A673 (cell line): ENCODE measurements around the gene ARHGEF9. TPM values are rescaled to one million over a fixed set of nuclear protein-coding genes. Genes with fewer than 3 reads are reported as not detected.

Experiments
- BruUV-seq: library from RNA; stranded (reverse); fragments of 400-500 nt; replicated peaks from 2 replicates; lab custom pipeline; 2021; lab: Mats Ljungman, UMichigan
- CTCF ChIA-PET: fragments of 300-600 bp; sonication (Branson Sonifier 250); formaldehyde crosslinking; loops from one replicate; lab custom pipeline; 2022; ENCODE audit warnings: antibody characterized with exemption; lab: Charles Lee
- POLR2A ChIA-PET: fragments of 300-600 bp; sonication (Branson Sonifier 250); formaldehyde crosslinking; loops from one replicate; lab custom pipeline; 2022; ENCODE audit warnings: antibody characterized with exemption; ENCODE audit not compliant: low non-redundant PET; lab: Charles Lee
- DNase-seq: peaks from one replicate; pipeline ENCODE4 v3.0.0-alpha.2; 2015; ENCODE audit warnings: low spot score
- H3K27ac ChIP-seq: fragments of 200-600 bp; sonication (generic); 2 replicates; pipeline ENCODE4 v1.5.1; 2016; ENCODE audit warnings: mixed run types, low read depth, mild to moderate bottlenecking, mixed read lengths, antibody characterized with exemption, low read length; ENCODE audit not compliant: poor library complexity, severe bottlenecking
- H3K27me3 ChIP-seq: fragments of 200-600 bp; sonication (generic); replicated peaks from 2 replicates; pipeline ENCODE4 v1.6.1; 2017; ENCODE audit warnings: mixed run types, low read depth, mild to moderate bottlenecking, mixed read lengths, antibody characterized with exemption, low read length; ENCODE audit not compliant: insufficient read depth, poor library complexity
- H3K36me3 ChIP-seq: fragments of 200-600 bp; sonication (generic); 2 replicates; pipeline ENCODE4 v1.6.1; 2016; ENCODE audit warnings: mixed run types, mild to moderate bottlenecking, mixed read lengths, antibody characterized with exemption, low read length; ENCODE audit not compliant: insufficient read depth, poor library complexity, severe bottlenecking
- H3K4me1 ChIP-seq: fragments of 200-600 bp; sonication (generic); 2 replicates; pipeline ENCODE4 v1.6.1; 2017; ENCODE audit warnings: mixed run types, mild to moderate bottlenecking, mixed read lengths, antibody characterized with exemption, low read length; ENCODE audit not compliant: insufficient read depth, poor library complexity, severe bottlenecking
- H3K4me3 ChIP-seq: fragments of 200-600 bp; sonication (generic); 2 replicates; pipeline ENCODE4 v1.5.1; 2016; ENCODE audit warnings: low read depth, mixed run types, mild to moderate bottlenecking, mixed read lengths, low read length; ENCODE audit not compliant: poor library complexity, severe bottlenecking
- H3K9me3 ChIP-seq: fragments of 200-600 bp; sonication (generic); 2 replicates; pipeline ENCODE4 v1.6.1; 2016; ENCODE audit warnings: mixed run types, low read depth, mild to moderate bottlenecking, mixed read lengths, antibody characterized with exemption, low read length; ENCODE audit not compliant: poor library complexity, severe bottlenecking
- EZH2 ChIP-seq: fragments of 200-600 bp; sonication (generic); IDR thresholded peaks from 2 replicates; pipeline ENCODE4 v1.6.1; 2017; ENCODE audit warnings: borderline replicate concordance, low read depth, mild to moderate bottlenecking, mixed read lengths, antibody characterized with exemption, low read length; ENCODE audit not compliant: poor library complexity, severe bottlenecking
- intact Hi-C: fragments of 100-400 bp; cut with micrococcal nuclease; formaldehyde crosslinking; loops from one replicate; pipeline ENCODE4 v1.10.0; 2022; ENCODE audit not compliant: unreplicated experiment
- total RNA-seq: library from RNA; stranded (reverse); gene quantifications from 2 replicates; pipeline ENCODE4 v1.2.3, GENCODE V29; 2021
- TF ChIP-seq, protein P1 (sequence below): fragments of 300-800, 200-600 bp; sonication (generic); conservative IDR thresholded peaks from 2 replicates; pipeline ENCODE4 v1.5.1; 2017; ENCODE audit warnings: low read depth, mild to moderate bottlenecking, antibody characterized with exemption, low read length, moderate library complexity, mixed read lengths

The ARHGEF9 gene
- total RNA-seq, 1 experiment from 2014 or later: 10.3 TPM

DNA sequence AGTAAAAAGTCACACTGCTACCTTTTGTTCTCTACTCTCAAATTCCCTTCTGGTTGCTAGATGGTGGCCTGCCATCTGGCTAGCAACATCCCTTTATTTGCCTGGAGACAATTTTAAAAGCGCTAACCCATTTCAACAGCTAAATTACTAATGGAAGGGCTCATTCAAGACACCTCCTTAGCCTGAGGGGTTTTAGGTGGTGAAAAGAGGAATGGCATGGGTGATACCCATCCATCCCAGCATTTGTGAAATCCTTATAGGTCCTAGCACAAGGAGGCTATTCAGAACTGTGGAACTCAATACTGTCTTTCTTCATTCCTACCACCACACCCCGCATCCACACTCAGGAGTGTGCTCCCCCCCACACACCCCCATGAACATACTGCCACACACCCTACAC is 33.5 kb downstream of the ARHGEF9 start:
- ChIA-PET CTCF (no interaction called here), POLR2A (no interaction called here)
- H3K27ac ChIP-seq: no peak overlapping the region
- no peaks in the 10 kb centered on the region for H3K27me3 ChIP-seq
- no peaks in the 10 kb centered on the region for H3K4me1 ChIP-seq
- intact Hi-C loops: no loop called here
- DNase-seq: no peak
- BruUV-seq: no TSS peak
- no peaks in the 10 kb centered on the region for H3K9me3 ChIP-seq
- TF ChIP-seq, protein P1, sequence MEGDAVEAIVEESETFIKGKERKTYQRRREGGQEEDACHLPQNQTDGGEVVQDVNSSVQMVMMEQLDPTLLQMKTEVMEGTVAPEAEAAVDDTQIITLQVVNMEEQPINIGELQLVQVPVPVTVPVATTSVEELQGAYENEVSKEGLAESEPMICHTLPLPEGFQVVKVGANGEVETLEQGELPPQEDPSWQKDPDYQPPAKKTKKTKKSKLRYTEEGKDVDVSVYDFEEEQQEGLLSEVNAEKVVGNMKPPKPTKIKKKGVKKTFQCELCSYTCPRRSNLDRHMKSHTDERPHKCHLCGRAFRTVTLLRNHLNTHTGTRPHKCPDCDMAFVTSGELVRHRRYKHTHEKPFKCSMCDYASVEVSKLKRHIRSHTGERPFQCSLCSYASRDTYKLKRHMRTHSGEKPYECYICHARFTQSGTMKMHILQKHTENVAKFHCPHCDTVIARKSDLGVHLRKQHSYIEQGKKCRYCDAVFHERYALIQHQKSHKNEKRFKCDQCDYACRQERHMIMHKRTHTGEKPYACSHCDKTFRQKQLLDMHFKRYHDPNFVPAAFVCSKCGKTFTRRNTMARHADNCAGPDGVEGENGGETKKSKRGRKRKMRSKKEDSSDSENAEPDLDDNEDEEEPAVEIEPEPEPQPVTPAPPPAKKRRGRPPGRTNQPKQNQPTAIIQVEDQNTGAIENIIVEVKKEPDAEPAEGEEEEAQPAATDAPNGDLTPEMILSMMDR: no peak
- no peak for TF ChIP-seq EZH2
- H3K4me3 ChIP-seq: no peak overlapping the region
- H3K36me3 ChIP-seq: no peaks in the 10 kb centered on the region

DNA sequence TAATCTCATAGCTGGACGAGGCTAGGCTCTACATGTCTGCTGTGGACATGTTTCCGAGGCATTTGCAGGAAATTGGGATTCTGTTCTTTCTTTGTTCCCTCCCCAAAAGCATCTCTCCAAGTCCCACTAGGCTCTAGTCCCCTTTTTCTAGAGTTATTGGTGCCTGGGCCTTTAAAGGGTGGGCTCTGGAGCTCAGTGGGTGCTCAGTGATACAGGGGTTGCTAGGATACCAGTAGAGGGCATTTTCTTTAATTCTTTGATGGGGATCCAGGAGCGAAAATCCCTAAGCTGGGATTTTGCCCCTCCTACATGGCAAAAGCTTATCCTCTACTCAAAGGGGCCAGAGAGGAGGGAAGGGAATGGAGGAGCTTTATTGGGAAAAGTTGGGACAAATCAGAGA is 34.2 kb downstream of the ARHGEF9 start:
- intact Hi-C loops: no loop called here
- Histone ChIP-seq H3K27me3 (no peaks in the 10 kb centered on the region), H3K27ac (no peak overlapping the region), H3K9me3 (no peaks in the 10 kb centered on the region), H3K36me3 (no peaks in the 10 kb centered on the region), H3K4me3 (no peak overlapping the region), H3K4me1 (no peaks in the 10 kb centered on the region)
- ChIA-PET POLR2A (no interaction called here), CTCF (no interaction called here)
- DNase-seq: no peak
- no TSS peak for BruUV-seq
- no peak for TF ChIP-seq EZH2
- TF ChIP-seq, protein P1: no peak

DNA sequence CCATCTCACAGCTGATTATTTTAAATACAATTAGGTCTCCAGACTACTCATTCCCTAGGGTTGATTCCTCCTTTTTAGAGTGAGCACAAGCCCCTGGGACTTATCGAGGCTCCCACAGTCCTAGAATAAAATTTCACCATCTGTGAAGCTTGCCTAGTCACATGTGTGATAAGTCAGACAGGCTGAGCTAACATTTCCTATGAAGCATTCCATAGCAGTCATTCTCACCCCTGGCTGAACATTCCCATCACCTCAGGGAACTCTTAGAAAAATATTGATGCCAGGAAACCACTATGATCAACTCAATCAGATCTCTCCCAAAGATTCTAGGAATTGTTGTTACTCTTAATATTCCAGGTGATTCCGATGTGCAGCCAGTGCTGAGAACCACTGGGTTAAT is 37.7 kb downstream of the ARHGEF9 start:
- TF ChIP-seq EZH2: no peak
- TF ChIP-seq, protein P1: no peak
- no TSS peak for BruUV-seq
- no peaks in the 10 kb centered on the region for H3K4me1 ChIP-seq
- ChIA-PET POLR2A (no interaction called here), CTCF (no interaction called here)
- H3K27ac ChIP-seq: no peak overlapping the region
- H3K9me3 ChIP-seq: no peaks in the 10 kb centered on the region
- intact Hi-C loops: no loop called here
- H3K27me3 ChIP-seq: no peaks in the 10 kb centered on the region
- DNase-seq: no peak
- no peaks in the 10 kb centered on the region for H3K36me3 ChIP-seq
- no peak overlapping the region for H3K4me3 ChIP-seq
